Measurements from ENCODE around the gene CNTN5. TPM values are rescaled to one million over a fixed set of nuclear protein-coding genes. Genes with fewer than 3 reads are reported as not detected.

Gene CNTN5
- total RNA-seq, 1 experiment from 2014 or later = not detected

- Histone ChIP-seq H3K14ac (ENCODE audit: insufficient read depth, low read length) (no peak overlapping the region), H2BK120ac (ENCODE audit: low read depth, low read length, poor library complexity, severe bottlenecking) (no peak overlapping the region), H3K56ac (ENCODE audit: insufficient read length, low read depth, low read length) (no peak overlapping the region), H4K91ac (ENCODE audit: insufficient read length, low read depth, low read length) (no peak overlapping the region), H3K79me2 (ENCODE audit: insufficient read depth, low read length) (no peaks in the 10 kb centered on the region), H2AK5ac (ENCODE audit: insufficient read length, low read length) (no peak overlapping the region), H3K9ac (ENCODE audit: extremely low read depth, insufficient read length, low read length) (no peak overlapping the region), H3K4me1 (ENCODE audit: insufficient read depth, low read length) (peaks cover 3% of the 10 kb centered on the region; the same call in 1 of the 2 replicates), H3T11ph (ENCODE audit: low read length) (no peak overlapping the region), H3K4ac (ENCODE audit: low read depth, low read length) (no peak overlapping the region), H4K8ac (replicated peaks; ENCODE audit: insufficient read length, low read depth, low read length) (no peak overlapping the region), H4K20me1 (ENCODE audit: control insufficient read depth, insufficient read depth, insufficient read length) (no peaks in the 10 kb centered on the region), H2AFZ (ENCODE audit: low read length) (no peak overlapping the region), H3K4me2 (ENCODE audit: insufficient read depth, insufficient read length, low read length) (no peak overlapping the region), H2BK20ac (ENCODE audit: low read depth, low read length, poor library complexity, severe bottlenecking) (no peak overlapping the region), H2BK12ac (ENCODE audit: insufficient read length, low read depth, low read length) (no peak overlapping the region), H3K79me1 (ENCODE audit: insufficient read depth, low read depth, low read length, poor library complexity, severe bottlenecking) (no peaks in the 10 kb centered on the region), H2BK5ac (ENCODE audit: insufficient read length, low read length) (no peak overlapping the region), H4K5ac (ENCODE audit: insufficient read length, low read depth, low read length) (no peak overlapping the region), H3K9me3 (ENCODE audit: control insufficient read depth, low read depth, low read length) (no peaks in the 10 kb centered on the region), H3K23ac (ENCODE audit: insufficient read length, low read depth, low read length) (no peak overlapping the region), H3K27ac (ENCODE audit: insufficient read length, low read depth, low read length) (no peak overlapping the region), H2BK15ac (ENCODE audit: low read depth, low read length) (no peak overlapping the region), H3K23me2 (ENCODE audit: insufficient read length, low read depth, low read length, poor library complexity, severe bottlenecking) (no peaks in the 10 kb centered on the region), H3K27me3 (ENCODE audit: insufficient read depth, low read length) (no peaks in the 10 kb centered on the region), H3K18ac (ENCODE audit: insufficient read length, low read depth, low read length) (no peak overlapping the region)
- Mint-ChIP-seq H3K27me3 (ENCODE audit: low read depth) (no peaks in the 10 kb centered on the region), H3K4me3 (no peak overlapping the region), H3K9me3 (no peaks in the 10 kb centered on the region), H3K4me1 (peaks cover 7 to 13% of the 10 kb centered on the region in 2 experiments), H3K27ac (no peak overlapping the region), H3K36me3 (ENCODE audit: insufficient read depth in 1 of 3, low read depth in 3 of 3) (no peaks in the 10 kb centered on the region)
- no peak for TF ChIP-seq CTCF (conservative IDR thresholded peaks at IDR 0.05)
- WGBS (ENCODE audit: extremely low coverage, insufficient read length, low lambda C conversion rate) = no CpG with 5 or more reads among the region's 2 CpGs
- DNase-seq = no peak
These were observed 489.1 kb downstream of the CNTN5 start for GRCh38 chr11:99509863-99510262.
